GM13976 (cell line): ENCODE results near the gene KIF26A.

Source experiments
- DNase-seq: peaks from one replicate; pipeline ENCODE4 v3.0.0; 2012; ENCODE audit warnings: low spot score
- CTCF ChIP-seq: IDR thresholded peaks from 2 replicates; pipeline ENCODE4 v1.5.1; 2012; ENCODE audit warnings: borderline replicate concordance, mild to moderate bottlenecking; ENCODE audit not compliant: insufficient read depth; ENCODE audit errors: extremely low read depth, missing control alignments, control extremely low read depth
- in situ Hi-C: fragments of 300-500 bp; cut with MboI; formaldehyde crosslinking; loops from one replicate; pipeline ENCODE4 v1.12.0; 2022; ENCODE audit warnings: low sequenced_read_pairs, mixed read lengths, inconsistent platforms; ENCODE audit not compliant: unreplicated experiment

Gene KIF26A

GRCh38 chr14:104187121-104187889 lies 48.9 kb downstream of the KIF26A start:
- in situ Hi-C loops, result no loop called here
- no peak for DNase-seq
- TF ChIP-seq CTCF, result no peak

GRCh38 chr14:104187931-104188726 lies 49.7 kb downstream of the KIF26A start:
- in situ Hi-C loops, result no loop called here
- TF ChIP-seq CTCF, result no peak
- DNase-seq, result no peak

GRCh38 chr14:104188727-104189400 lies 50.5 kb downstream of the KIF26A start:
- DNase-seq, result no peak
- in situ Hi-C loops, result no loop called here
- TF ChIP-seq CTCF, result no peak

GRCh38 chr14:104189629-104190335 lies 51.4 kb downstream of the KIF26A start:
- no peak for TF ChIP-seq CTCF
- in situ Hi-C loops, result no loop called here
- DNase-seq, result no peak

- in situ Hi-C loops, result no loop called here
- TF ChIP-seq CTCF, result no peak
- no peak for DNase-seq
Observed at GRCh38 chr14:104190396-104191000, 52.1 kb downstream of the KIF26A start.

GRCh38 chr14:104191409-104191997 lies 53.1 kb downstream of the KIF26A start:
- in situ Hi-C loops, result no loop called here
- TF ChIP-seq CTCF, result no peak
- no peak for DNase-seq
